ENCODE measurements around the gene SLC25A47. TPM values are rescaled to one million over a fixed set of nuclear protein-coding genes. Genes with fewer than 3 reads are reported as not detected.
"Not testable (repeated sequence)": the region's sequence is repeated elsewhere in the genome, so short reads cannot be mapped to it uniquely, and the experiment has no call there.

The SLC25A47 gene
- total and polyA plus RNA-seq, 4 experiments from 2014 or later, result not detected

- Histone ChIP-seq H3K27me3 (ENCODE audit: insufficient read depth, low read length) (no peaks in the 10 kb centered on the region), H3K4me3 (ENCODE audit: low read length in 2 of 2) (peak overlapping the region in 1 of 2 donors; percentile 85), H3K36me3 (ENCODE audit: insufficient read depth, low read length) (peaks cover 3% of the 10 kb centered on the region), H3K9me3 (ENCODE audit: control insufficient read depth in 1 of 2, low read length in 2 of 2) (no peaks in the 10 kb centered on the region), H3K27ac (ENCODE audit: low read depth, low read length) (peak overlapping the region; percentile 83), H3K4me1 (ENCODE audit: insufficient read depth, low read length) (peaks cover 13% of the 10 kb centered on the region)
- H3K4me3 Mint-ChIP-seq, result peak overlapping the region in 6 of 8 donors; percentile 64 to 83 (median 72)
- H3K27me3 Mint-ChIP-seq, result no peaks in the 10 kb centered on the region
- intact Hi-C loops (cut with micrococcal nuclease), result loop anchor here (1.0 to 2.0 kb wide), 5 partner anchors 22 to 303 kb away; partner anchors contain the start of genes SLC25A29 and WDR25
- peaks cover 0 to 13% of the 10 kb centered on the region in 2 donors for H3K36me3 Mint-ChIP-seq
- H3K4me1 Mint-ChIP-seq, result peaks cover 3 to 16% (median 6%) of the 10 kb centered on the region in 4 donors
- peak; percentile 78 to 83 (median 80) for DNase-seq
- CTCF ChIA-PET (ENCODE audit: partially characterized antibody), result interaction anchor here (0.6 to 4.8 kb wide), 18 partner anchors 9 to 303 kb away, joined by 3 to 38 read pairs (median 5); no protein-coding TSS in a partner anchor
- POLR2A ChIA-PET (ENCODE audit: partially characterized antibody), result interaction anchor here (0.8 to 1.5 kb wide), 7 partner anchors 16 to 310 kb away, joined by 3 to 6 read pairs (median 3); no protein-coding TSS in a partner anchor
- H3K27ac Mint-ChIP-seq, result peak overlapping the region in 3 of 7 donors; percentile 60 to 83 (median 78)
- H3K9me3 Mint-ChIP-seq, result no peaks in the 10 kb centered on the region
Measured at GRCh38 chr14:100285021-100285912, 37.9 kb upstream of the SLC25A47 start.

- POLR2A ChIA-PET (ENCODE audit: partially characterized antibody), result interaction anchor here (0.8 to 1.5 kb wide), 5 partner anchors 33 to 311 kb away, joined by 3 to 6 read pairs (median 4); no protein-coding TSS in a partner anchor
- peak overlapping the region in 6 of 7 donors; percentile 52 to 88 (median 80) for H3K27ac Mint-ChIP-seq
- peak overlapping the region; percentile 66 to 93 (median 80) for H3K4me3 Mint-ChIP-seq
- H3K36me3 Mint-ChIP-seq, result peaks cover 0 to 9% of the 10 kb centered on the region in 2 donors
- CTCF ChIA-PET (ENCODE audit: partially characterized antibody), result interaction anchor here (0.7 to 4.8 kb wide), 13 partner anchors 9 to 304 kb away, joined by 3 to 38 read pairs (median 5); no protein-coding TSS in a partner anchor
- H3K4me1 Mint-ChIP-seq, result peaks cover 3 to 16% (median 6%) of the 10 kb centered on the region in 4 donors
- DNase-seq, result no peak
- Histone ChIP-seq H3K27ac (ENCODE audit: low read depth, low read length) (peak overlapping the region; percentile 83), H3K9me3 (ENCODE audit: control insufficient read depth in 1 of 2, low read length in 2 of 2) (no peaks in the 10 kb centered on the region), H3K36me3 (ENCODE audit: insufficient read depth, low read length) (peaks cover 3% of the 10 kb centered on the region), H3K4me3 (ENCODE audit: low read length in 2 of 2) (peak overlapping the region in 1 of 2 donors; percentile 85), H3K27me3 (ENCODE audit: insufficient read depth, low read length) (no peaks in the 10 kb centered on the region), H3K4me1 (ENCODE audit: insufficient read depth, low read length) (peaks cover 13% of the 10 kb centered on the region)
- H3K27me3 Mint-ChIP-seq, result no peaks in the 10 kb centered on the region
- intact Hi-C loops (cut with micrococcal nuclease), result loop anchor here (1.0 to 2.0 kb wide), 5 partner anchors 21 to 304 kb away; partner anchors contain the start of genes SLC25A29 and WDR25
- H3K9me3 Mint-ChIP-seq, result no peaks in the 10 kb centered on the region
Measured at GRCh38 chr14:100285913-100286400, 37.2 kb upstream of the SLC25A47 start.

GRCh38 chr14:100286484-100287191 is 36.5 kb upstream of the SLC25A47 start:
- Histone ChIP-seq H3K9me3 (ENCODE audit: control insufficient read depth in 1 of 2, low read length in 2 of 2) (no peaks in the 10 kb centered on the region), H3K36me3 (ENCODE audit: insufficient read depth, low read length) (no peaks in the 10 kb centered on the region), H3K4me3 (ENCODE audit: low read length in 2 of 2) (no peak overlapping the region), H3K4me1 (ENCODE audit: insufficient read depth, low read length) (peaks cover 13% of the 10 kb centered on the region), H3K27ac (ENCODE audit: low read depth, low read length) (no peak overlapping the region), H3K27me3 (ENCODE audit: insufficient read depth, low read length) (no peaks in the 10 kb centered on the region)
- ChIA-PET CTCF (ENCODE audit: partially characterized antibody) (interaction anchor here (0.9 to 4.8 kb wide), 11 partner anchors 7 to 305 kb away, joined by 3 to 38 read pairs (median 5); no protein-coding TSS in a partner anchor), POLR2A (ENCODE audit: partially characterized antibody) (interaction anchor here (1.5 kb wide), 1 partner anchor 46 kb away, joined by 4 read pairs; no protein-coding TSS in a partner anchor)
- no peaks in the 10 kb centered on the region for H3K27me3 Mint-ChIP-seq
- no peaks in the 10 kb centered on the region for H3K9me3 Mint-ChIP-seq
- DNase-seq, result no peak
- intact Hi-C loops (cut with micrococcal nuclease), result no loop called here
- H3K36me3 Mint-ChIP-seq, result peaks cover 0 to 8% of the 10 kb centered on the region in 2 donors
- H3K27ac Mint-ChIP-seq, result peak overlapping the region in 2 of 7 donors; percentile 78 to 83
- H3K4me1 Mint-ChIP-seq, result peaks cover 3 to 16% (median 5%) of the 10 kb centered on the region in 4 donors
- H3K4me3 Mint-ChIP-seq, result peak overlapping the region in 6 of 8 donors; percentile 66 to 93 (median 76)

- no peaks in the 10 kb centered on the region for H3K9me3 ChIP-seq (ENCODE audit: control insufficient read depth in 1 of 2, low read length in 2 of 2)
- Mint-ChIP-seq H3K27me3 (no peaks in the 10 kb centered on the region), H3K9me3 (no peaks in the 10 kb centered on the region), H3K27ac (peak overlapping the region in 2 of 7 donors; percentile 44 to 81), H3K4me3 (peak overlapping the region in 1 of 8 donors; percentile 39), H3K36me3 (peaks cover 0 to 3% of the 10 kb centered on the region in 2 donors), H3K4me1 (peaks cover 3 to 12% (median 4%) of the 10 kb centered on the region in 4 donors)
- POLR2A ChIA-PET (ENCODE audit: partially characterized antibody), result no interaction called here
- no peaks in the 10 kb centered on the region for H3K27me3 ChIP-seq (ENCODE audit: insufficient read depth, low read length)
- H3K27ac ChIP-seq (ENCODE audit: low read depth, low read length), result no peak overlapping the region
- no peak overlapping the region for H3K4me3 ChIP-seq (ENCODE audit: low read length in 2 of 2)
- CTCF ChIA-PET (ENCODE audit: partially characterized antibody), result interaction anchor here (1.0 to 4.8 kb wide), 4 partner anchors 8 to 247 kb away, joined by 3 to 38 read pairs (median 4); no protein-coding TSS in a partner anchor
- DNase-seq, result no peak
- intact Hi-C loops (cut with micrococcal nuclease), result no loop called here
- peaks cover 13% of the 10 kb centered on the region for H3K4me1 ChIP-seq (ENCODE audit: insufficient read depth, low read length)
- H3K36me3 ChIP-seq (ENCODE audit: insufficient read depth, low read length), result no peaks in the 10 kb centered on the region
Measured at GRCh38 chr14:100287202-100287997, 35.7 kb upstream of the SLC25A47 start.

GRCh38 chr14:100287998-100288295 is 35.2 kb upstream of the SLC25A47 start:
- H3K36me3 Mint-ChIP-seq; H3K9me3 ChIP-seq (ENCODE audit: control insufficient read depth in 1 of 2, low read length in 2 of 2); POLR2A ChIA-PET (ENCODE audit: partially characterized antibody); DNase-seq; intact Hi-C loops (cut with micrococcal nuclease); H3K36me3 ChIP-seq (ENCODE audit: insufficient read depth, low read length); H3K4me3 ChIP-seq (ENCODE audit: low read length in 2 of 2); H3K9me3 Mint-ChIP-seq; H3K4me1 Mint-ChIP-seq; H3K27me3 ChIP-seq (ENCODE audit: insufficient read depth, low read length); H3K27me3 Mint-ChIP-seq; H3K27ac ChIP-seq (ENCODE audit: low read depth, low read length): not testable (repeated sequence)
- CTCF ChIA-PET (ENCODE audit: partially characterized antibody), result interaction anchor here (1.0 kb wide), 1 partner anchor 9 kb away, joined by 3 read pairs; no protein-coding TSS in a partner anchor
- Mint-ChIP-seq H3K27ac (peak overlapping the region in 1 of 7 donors; percentile 44), H3K4me3 (peak overlapping the region in 1 of 8 donors; percentile 39)
- H3K4me1 ChIP-seq (ENCODE audit: insufficient read depth, low read length), result peaks cover 13% of the 10 kb centered on the region

- POLR2A ChIA-PET (ENCODE audit: partially characterized antibody), result no interaction called here
- Histone ChIP-seq H3K9me3 (ENCODE audit: control insufficient read depth in 1 of 2, low read length in 2 of 2) (no peaks in the 10 kb centered on the region), H3K27ac (ENCODE audit: low read depth, low read length) (no peak overlapping the region), H3K36me3 (ENCODE audit: insufficient read depth, low read length) (no peaks in the 10 kb centered on the region), H3K4me3 (ENCODE audit: low read length in 2 of 2) (no peak overlapping the region), H3K4me1 (ENCODE audit: insufficient read depth, low read length) (peaks cover 13% of the 10 kb centered on the region), H3K27me3 (ENCODE audit: insufficient read depth, low read length) (no peaks in the 10 kb centered on the region)
- Mint-ChIP-seq H3K4me1 (peaks cover 3 to 10% (median 4%) of the 10 kb centered on the region in 4 donors), H3K27me3 (no peaks in the 10 kb centered on the region), H3K27ac (no peak overlapping the region), H3K4me3 (no peak overlapping the region), H3K36me3 (no peaks in the 10 kb centered on the region), H3K9me3 (no peaks in the 10 kb centered on the region)
- no peak for DNase-seq
- intact Hi-C loops (cut with micrococcal nuclease), result no loop called here
- CTCF ChIA-PET (ENCODE audit: partially characterized antibody), result no interaction called here
Measured at GRCh38 chr14:100288382-100289185, 34.6 kb upstream of the SLC25A47 start.
